SK-N-SH (cell line): ENCODE data around the gene ACTR10.

Source experiments
- CTCF ChIP-seq: fragments of 200-600 bp; sonication (generic); IDR thresholded peaks from 2 replicates; pipeline ENCODE4 v1.6.1; 2017; ENCODE audit warnings: antibody characterized with exemption, mild to moderate bottlenecking, moderate library complexity
- RAD21 ChIP-seq: IDR thresholded peaks from 2 replicates; pipeline ENCODE4 v1.6.1; 2012; ENCODE audit warnings: mild to moderate bottlenecking, low read length
- TAF1 ChIP-seq: IDR thresholded peaks from 2 replicates; pipeline ENCODE4 v1.6.1; 2012; ENCODE audit warnings: low read depth, mild to moderate bottlenecking, low read length, moderate library complexity, borderline replicate concordance
- TF ChIP-seq, protein P1 (sequence below): IDR thresholded peaks from 2 replicates; pipeline ENCODE4 v1.4.0; 2012; ENCODE audit warnings: low read depth
- TF ChIP-seq, protein P2 (sequence below): fragments of 150-350 bp; IDR thresholded peaks from 2 replicates; pipeline ENCODE4 v1.6.1; 2017; ENCODE audit warnings: antibody characterized with exemption, low read length, low read depth, borderline replicate concordance

- TF ChIP-seq RAD21 (no peak), TAF1 (no peak), CTCF (no peak)
- TF ChIP-seq, protein P1, sequence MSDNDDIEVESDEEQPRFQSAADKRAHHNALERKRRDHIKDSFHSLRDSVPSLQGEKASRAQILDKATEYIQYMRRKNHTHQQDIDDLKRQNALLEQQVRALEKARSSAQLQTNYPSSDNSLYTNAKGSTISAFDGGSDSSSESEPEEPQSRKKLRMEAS, result no peak
- TF ChIP-seq, protein P2, sequence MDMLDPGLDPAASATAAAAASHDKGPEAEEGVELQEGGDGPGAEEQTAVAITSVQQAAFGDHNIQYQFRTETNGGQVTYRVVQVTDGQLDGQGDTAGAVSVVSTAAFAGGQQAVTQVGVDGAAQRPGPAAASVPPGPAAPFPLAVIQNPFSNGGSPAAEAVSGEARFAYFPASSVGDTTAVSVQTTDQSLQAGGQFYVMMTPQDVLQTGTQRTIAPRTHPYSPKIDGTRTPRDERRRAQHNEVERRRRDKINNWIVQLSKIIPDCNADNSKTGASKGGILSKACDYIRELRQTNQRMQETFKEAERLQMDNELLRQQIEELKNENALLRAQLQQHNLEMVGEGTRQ, result no peak
These were observed 27.3 kb downstream of the ACTR10 start for GRCh38 chr14:58227096-58227819.
